Stimulated activated naive CD8-positive, alpha-beta T cell treated with anti-CD3 and anti-CD28 coated beads, Interleukin-15, amount 100 ng/mL, for 72 hours (primary cell): ENCODE data around the gene MYMK.

Source experiments
- ATAC-seq: fragments of 150-1000 bp; cut with Tn5 transposase; 2 replicates; pipeline ENCODE4 v1.10.0; 2021; ENCODE audit warnings: mild to moderate bottlenecking, moderate library complexity
- DNase-seq, 2 donors: peaks; one replicate each; pipeline ENCODE4 v3.0.0; 2021 to 2022
- H3K27ac Mint-ChIP-seq, 2 donors: one replicate each; pipeline ENCODE4 v1.8.0; 2022; ENCODE audit warnings: mild to moderate bottlenecking in 2 of 2, mixed read lengths in 2 of 2, moderate library complexity in 2 of 2
- H3K27me3 Mint-ChIP-seq: one replicate; pipeline ENCODE4 v1.8.0; 2022; ENCODE audit warnings: mixed read lengths
- H3K4me1 Mint-ChIP-seq: one replicate; pipeline ENCODE4 v1.8.0; 2022; ENCODE audit warnings: mild to moderate bottlenecking, mixed read lengths
- H3K4me3 Mint-ChIP-seq, 2 donors: one replicate each; pipeline ENCODE4 v1.8.0; 2022; ENCODE audit warnings: mild to moderate bottlenecking in 2 of 2, mixed read lengths in 2 of 2, moderate library complexity in 1 of 2
- H3K9me3 Mint-ChIP-seq, 2 donors: one replicate each; pipeline ENCODE4 v1.8.0; 2022; ENCODE audit warnings: mixed read lengths in 2 of 2

The MYMK gene

DNA sequence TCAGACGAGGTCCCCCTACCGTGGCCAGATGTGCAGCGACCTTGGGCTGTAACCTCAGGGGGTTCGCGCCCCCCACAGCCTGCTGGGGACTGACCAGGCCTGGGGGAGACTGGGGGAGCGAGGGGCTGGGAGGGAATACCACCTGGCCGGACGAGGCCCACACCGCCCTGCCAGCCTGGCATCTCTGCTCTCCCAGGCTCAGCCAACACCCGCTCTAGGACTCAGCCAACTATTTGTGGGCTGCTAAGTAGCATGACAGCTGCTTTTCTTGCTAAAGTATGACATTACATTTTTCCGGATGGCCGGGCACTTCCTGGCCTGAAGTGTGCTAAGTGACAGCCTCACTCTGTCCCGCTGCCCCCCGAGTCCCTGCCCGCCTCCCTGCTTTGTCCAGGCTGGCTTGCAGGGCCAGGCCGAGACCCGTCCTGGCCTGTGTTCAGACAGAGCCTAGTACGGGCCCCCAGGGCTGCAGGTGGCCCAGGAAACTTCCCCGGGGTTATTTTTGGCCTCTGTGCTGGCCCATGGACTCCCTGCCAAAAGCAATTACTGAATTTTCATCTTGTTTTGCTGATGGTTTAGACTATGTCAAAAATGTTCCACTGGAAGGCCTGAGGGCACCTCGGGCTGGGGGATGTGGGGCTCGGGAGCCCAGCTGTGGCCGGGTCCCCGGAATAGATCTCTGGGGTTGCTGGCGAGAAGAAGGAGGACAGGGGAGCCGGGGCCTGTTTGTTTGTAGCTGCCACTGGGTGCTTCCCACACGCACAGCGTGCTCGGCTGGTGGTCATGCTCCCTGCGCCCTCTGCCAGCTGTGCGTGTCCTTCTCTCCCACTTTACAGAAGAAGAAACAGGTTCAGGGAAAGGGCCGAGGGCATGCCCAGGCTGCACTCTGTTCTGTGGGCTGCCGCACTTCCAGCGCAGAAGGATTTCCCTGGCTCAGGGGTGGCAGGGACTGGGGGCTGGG, 32.4 kb downstream of the MYMK start:
- Mint-ChIP-seq H3K9me3 (no peaks in the 10 kb centered on the region), H3K4me3 (no peak overlapping the region), H3K27ac (no peak overlapping the region), H3K27me3 (no peaks in the 10 kb centered on the region), H3K4me1 (no peaks in the 10 kb centered on the region)
- no peak for ATAC-seq
- DNase-seq = no peak

DNA sequence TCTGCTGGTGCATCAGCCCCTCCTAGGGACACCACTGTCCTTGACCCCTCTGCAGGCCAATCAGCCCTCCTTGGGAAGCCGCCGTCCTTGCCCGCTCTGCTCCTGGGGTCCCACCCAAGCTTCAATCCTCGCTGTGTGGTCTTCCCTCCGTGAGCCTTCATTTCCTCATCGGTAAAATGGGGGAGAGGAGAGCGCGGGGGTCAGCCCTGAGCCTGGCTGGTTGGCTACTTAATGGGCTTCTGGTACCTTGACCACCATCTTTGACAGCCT, 33.2 kb downstream of the MYMK start:
- ATAC-seq (no peak), DNase-seq (no peak)
- Mint-ChIP-seq H3K27ac (no peak overlapping the region), H3K4me1 (no peaks in the 10 kb centered on the region), H3K4me3 (no peak overlapping the region), H3K9me3 (no peaks in the 10 kb centered on the region), H3K27me3 (no peaks in the 10 kb centered on the region)

GRCh38 chr9:133490865-133491655, 33.7 kb downstream of the MYMK start:
- H3K4me1 Mint-ChIP-seq = peaks cover 3% of the 10 kb centered on the region
- DNase-seq = no peak
- H3K27me3 Mint-ChIP-seq = no peaks in the 10 kb centered on the region
- H3K9me3 Mint-ChIP-seq = no peaks in the 10 kb centered on the region
- no peak overlapping the region for H3K27ac Mint-ChIP-seq
- no peak overlapping the region for H3K4me3 Mint-ChIP-seq
- ATAC-seq = no peak

DNA sequence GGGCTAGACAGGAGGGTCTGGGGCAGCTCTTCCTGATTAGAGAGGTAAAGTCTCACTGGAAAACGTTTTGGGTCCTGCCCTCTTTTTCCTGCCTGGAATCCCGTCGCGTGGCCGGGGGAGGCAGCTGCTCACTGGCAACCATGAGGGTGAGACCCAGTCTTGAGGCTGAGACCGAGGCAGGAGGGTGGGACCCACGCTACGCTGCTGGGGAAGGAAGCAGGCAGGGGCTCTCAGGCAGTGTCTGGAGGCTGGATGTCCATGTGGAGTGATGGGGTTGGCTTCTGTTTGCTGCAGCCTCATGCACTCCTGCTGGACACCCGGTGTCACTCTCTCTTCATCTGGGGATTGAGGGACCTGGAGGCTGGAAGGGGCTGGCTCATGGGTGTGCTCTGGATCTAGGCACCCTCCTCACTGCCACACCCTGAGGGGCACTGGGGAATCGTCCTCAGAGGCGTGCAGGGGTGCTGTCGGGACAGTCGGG, 34.5 kb downstream of the MYMK start:
- Mint-ChIP-seq H3K9me3 (no peaks in the 10 kb centered on the region), H3K4me3 (no peak overlapping the region), H3K27ac (no peak overlapping the region), H3K27me3 (no peaks in the 10 kb centered on the region), H3K4me1 (peaks cover 8% of the 10 kb centered on the region)
- no peak for ATAC-seq
- DNase-seq = no peak

DNA sequence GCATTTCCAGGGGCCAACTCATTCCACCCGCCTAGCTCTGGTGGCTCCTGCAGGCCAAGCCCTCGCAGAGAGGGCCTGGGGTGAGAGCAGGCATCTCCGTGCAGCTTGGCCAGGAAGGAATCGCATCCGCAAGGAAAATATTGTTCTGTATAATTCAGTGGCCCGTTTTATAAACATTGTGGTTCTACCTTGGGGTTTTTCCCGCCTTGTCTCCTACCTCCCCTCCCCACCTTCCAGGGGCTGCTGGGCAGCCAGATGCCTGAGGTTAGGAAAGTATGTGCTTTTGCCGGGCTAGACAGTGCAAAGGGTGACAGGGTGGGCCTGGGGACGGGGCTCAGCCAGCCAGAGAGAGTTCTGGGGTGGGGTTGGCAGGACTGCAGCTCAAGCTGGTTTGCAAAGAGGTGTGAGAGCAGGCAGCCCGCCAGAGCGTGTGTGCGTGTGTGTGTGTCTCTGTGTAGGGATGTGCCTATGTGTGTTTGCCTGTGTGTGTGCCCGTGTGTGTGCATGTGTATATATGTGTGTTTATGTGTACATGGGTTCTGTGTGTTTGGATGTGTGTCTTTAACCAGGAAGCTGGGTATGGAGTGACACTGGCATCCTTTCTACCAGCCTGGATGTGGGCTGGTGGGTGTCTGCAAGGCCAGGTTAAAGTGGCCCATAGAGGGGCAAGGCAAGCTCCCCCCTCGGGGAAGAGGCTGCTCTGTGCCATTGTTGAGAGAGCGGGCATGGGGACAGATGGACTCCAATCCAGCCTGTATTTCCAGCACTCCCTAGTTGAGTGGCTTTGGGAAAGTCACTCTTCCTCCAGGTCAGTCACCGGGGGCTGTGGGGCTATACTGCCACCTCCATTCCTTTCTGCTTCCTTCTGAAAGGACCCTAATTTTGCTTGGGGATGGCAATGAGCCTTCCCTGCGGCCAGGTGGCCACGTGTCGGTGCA, 35.2 kb downstream of the MYMK start:
- no peaks in the 10 kb centered on the region for H3K27me3 Mint-ChIP-seq
- H3K27ac Mint-ChIP-seq = peak overlapping the region in 1 of 2 donors; percentile 89
- no peak overlapping the region for H3K4me3 Mint-ChIP-seq
- DNase-seq (no peak), ATAC-seq (no peak)
- peaks cover 8% of the 10 kb centered on the region for H3K4me1 Mint-ChIP-seq
- H3K9me3 Mint-ChIP-seq = no peaks in the 10 kb centered on the region

DNA sequence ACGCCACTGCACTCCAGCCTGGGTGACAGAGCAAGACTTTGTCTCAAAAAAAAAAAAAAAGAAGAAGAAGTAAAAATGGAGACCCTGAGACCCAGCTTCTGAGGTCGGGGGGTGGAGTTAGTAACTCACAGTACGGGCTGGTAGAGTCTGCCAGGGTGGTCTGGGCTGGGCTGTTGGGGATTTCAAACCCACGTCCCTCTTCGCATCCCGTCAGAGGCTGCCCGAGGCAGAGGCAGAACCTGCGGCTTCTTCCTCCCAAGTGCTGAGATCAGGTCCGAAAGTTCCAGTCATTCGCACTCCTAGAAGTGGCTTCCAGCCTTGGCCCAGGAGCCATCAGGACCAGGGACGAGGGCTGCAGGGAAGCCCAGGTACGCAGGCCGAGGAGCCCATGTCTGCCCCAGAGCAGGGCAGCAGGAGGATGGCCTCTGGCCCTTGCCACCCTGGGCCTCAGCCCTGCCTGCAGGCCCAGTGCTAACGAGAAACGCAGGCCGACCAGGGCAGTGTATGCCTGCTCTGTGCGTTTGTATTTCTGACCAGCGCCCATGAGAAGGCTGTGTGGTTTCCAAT, 36.0 kb downstream of the MYMK start:
- Mint-ChIP-seq H3K27me3 (no peaks in the 10 kb centered on the region), H3K4me1 (peaks cover 8% of the 10 kb centered on the region), H3K27ac (no peak overlapping the region), H3K9me3 (no peaks in the 10 kb centered on the region), H3K4me3 (no peak overlapping the region)
- ATAC-seq (no peak), DNase-seq (no peak)

DNA sequence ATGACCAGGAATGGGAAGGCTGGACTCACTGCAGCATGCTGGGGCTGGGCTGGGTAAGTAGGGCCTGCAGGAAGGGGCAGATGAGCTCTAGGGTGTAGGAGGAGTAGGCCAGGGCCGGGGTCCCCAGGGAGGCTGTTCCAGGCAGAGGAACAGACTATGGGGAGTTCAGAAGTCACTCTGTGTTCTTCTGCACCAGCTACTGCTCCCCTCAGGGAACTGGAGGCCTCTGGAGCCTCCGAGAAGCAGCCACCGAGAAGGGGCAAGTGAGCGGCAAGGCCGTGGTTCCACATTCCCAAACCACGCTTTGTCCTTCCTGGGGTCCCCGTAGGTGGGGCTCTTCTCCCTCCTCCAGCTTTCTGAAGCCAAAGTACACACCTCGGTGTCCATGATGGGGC, 37.4 kb downstream of the MYMK start:
- peaks cover 8% of the 10 kb centered on the region for H3K4me1 Mint-ChIP-seq
- no peak for ATAC-seq

GRCh38 chr9:133485531-133486260, 39.1 kb downstream of the MYMK start:
- Mint-ChIP-seq H3K27ac (peak overlapping the region in 1 of 2 donors; percentile 65), H3K27me3 (no peaks in the 10 kb centered on the region), H3K9me3 (no peaks in the 10 kb centered on the region), H3K4me3 (peak overlapping the region; percentile 55 to 81), H3K4me1 (peaks cover 8% of the 10 kb centered on the region)
- ATAC-seq = peak; percentile 71
- DNase-seq = peak in 1 of 2 donors; percentile 36

More for the DNA sequence above, 37.4 kb downstream of the MYMK start:
- no peak for DNase-seq
- no peak overlapping the region for H3K4me3 Mint-ChIP-seq
- no peak overlapping the region for H3K27ac Mint-ChIP-seq
- H3K27me3 Mint-ChIP-seq = no peaks in the 10 kb centered on the region
- H3K9me3 Mint-ChIP-seq = no peaks in the 10 kb centered on the region

DNA sequence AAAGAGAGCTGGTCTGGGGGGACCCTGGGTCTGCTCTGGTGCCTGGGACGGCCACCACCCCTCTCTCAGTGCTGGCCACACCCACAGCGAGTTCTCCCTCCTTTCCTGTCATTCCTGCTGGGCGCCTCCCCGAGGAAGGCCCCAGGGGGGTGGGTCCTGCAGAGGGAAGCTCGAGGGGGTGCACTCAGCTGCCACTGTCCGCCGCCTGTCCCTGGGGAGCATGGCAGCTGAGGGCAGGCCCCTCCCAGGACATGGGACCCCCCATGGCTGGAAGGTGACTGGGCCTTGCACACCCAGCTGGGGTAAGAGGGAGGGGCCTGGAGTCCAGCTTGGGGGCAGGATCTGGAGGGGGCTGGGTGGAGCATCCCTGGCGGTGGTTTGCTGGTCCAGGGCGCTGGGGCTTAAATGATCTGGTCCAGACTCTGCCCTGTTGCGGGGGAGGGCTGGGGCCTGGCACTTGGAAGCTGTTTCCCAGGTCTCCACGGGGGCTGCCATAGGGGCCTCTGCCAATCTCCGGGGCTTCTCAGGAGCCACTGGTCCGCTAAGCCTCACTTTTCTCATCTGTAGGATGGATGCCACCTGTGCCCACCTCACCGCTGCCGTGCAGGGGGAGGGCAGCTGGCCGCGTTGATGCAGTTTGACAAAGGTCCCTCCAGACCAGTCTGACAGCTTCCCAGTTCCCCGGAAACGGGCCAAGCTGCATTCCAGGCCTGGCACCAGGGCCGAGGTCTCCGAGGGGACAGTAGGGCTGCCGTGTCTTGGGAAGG, 39.9 kb downstream of the MYMK start:
- Mint-ChIP-seq H3K4me3 (no peak overlapping the region), H3K27me3 (no peaks in the 10 kb centered on the region), H3K4me1 (peaks cover 12% of the 10 kb centered on the region), H3K9me3 (no peaks in the 10 kb centered on the region), H3K27ac (no peak overlapping the region)
- DNase-seq (no peak), ATAC-seq (no peak)

DNA sequence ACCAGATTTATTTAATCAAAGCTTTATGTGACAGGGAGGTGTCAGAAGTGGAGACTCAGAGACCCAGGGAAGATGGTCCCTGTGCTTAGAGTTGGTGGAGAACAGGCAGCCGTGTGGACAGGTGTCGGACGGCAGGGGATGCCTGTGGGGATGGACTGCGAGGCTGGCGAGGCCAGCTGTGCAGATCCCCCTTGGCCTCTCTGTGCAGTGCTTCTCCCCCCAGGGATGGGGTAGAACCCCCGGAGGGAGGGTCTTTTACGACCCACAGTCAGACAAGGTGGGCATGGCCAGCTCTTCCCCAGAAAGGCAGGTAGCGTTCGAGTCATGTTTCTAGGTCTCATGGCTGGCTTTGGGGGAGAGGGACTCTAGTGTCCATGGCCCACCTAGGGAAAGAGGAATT, 41.1 kb downstream of the MYMK start:
- DNase-seq = no peak
- Mint-ChIP-seq H3K9me3 (no peaks in the 10 kb centered on the region), H3K4me1 (peaks cover 21% of the 10 kb centered on the region), H3K27me3 (no peaks in the 10 kb centered on the region), H3K4me3 (no peak overlapping the region), H3K27ac (no peak overlapping the region)
- ATAC-seq = no peak

DNA sequence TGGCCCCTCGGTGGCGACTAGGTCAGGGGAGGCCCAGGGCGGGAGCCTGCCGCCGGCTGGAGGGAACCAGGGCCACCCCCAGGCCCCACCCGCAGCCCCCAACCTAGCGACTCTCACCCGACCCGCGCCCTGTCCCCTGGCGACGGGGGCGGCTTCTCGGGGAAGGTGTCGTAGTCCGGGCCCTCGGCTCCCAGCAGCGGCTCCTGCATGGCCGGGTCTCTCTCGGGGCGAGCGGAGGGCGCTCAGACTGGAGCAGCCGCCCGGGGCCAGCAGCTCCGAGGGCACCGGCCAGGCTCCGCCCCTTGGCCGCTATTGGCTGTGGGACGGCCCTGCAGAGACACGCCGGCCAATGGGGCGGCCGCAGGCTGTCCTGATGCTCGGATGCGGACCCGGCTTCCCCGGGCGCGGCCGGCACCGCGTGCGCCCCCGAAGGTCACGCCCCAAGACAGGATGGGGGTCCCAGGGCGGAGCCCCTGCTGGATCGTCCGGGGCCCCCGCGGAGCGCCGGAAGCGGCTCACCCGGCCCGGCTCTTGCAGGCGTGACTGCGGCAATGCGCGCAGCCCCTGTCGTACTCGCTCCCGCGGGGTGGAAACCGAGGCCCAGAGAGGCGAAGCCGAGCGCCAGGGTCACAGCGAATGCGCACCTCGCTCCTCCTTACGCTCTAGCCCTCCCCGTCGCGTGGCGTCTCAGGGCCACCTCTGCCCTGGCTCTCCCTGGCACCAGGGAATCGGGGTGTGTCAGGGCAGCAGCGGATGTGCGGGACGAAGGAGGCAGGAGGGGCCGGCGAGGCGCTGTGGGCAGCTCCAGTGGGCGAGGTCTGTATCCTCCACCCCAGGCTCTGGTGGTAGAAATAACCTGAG, 45.7 kb downstream of the MYMK start, which contains the start of gene SLC2A6:
SLC2A6 (minus strand) TSS at position 249 of the 861 bp plus-strand sequence; CDS start at position 209, 40 bp downstream.
- H3K9me3 Mint-ChIP-seq = no peaks in the 10 kb centered on the region
- peak; percentile 85 to 87 for DNase-seq
- peak; percentile 98 for ATAC-seq

DNA sequence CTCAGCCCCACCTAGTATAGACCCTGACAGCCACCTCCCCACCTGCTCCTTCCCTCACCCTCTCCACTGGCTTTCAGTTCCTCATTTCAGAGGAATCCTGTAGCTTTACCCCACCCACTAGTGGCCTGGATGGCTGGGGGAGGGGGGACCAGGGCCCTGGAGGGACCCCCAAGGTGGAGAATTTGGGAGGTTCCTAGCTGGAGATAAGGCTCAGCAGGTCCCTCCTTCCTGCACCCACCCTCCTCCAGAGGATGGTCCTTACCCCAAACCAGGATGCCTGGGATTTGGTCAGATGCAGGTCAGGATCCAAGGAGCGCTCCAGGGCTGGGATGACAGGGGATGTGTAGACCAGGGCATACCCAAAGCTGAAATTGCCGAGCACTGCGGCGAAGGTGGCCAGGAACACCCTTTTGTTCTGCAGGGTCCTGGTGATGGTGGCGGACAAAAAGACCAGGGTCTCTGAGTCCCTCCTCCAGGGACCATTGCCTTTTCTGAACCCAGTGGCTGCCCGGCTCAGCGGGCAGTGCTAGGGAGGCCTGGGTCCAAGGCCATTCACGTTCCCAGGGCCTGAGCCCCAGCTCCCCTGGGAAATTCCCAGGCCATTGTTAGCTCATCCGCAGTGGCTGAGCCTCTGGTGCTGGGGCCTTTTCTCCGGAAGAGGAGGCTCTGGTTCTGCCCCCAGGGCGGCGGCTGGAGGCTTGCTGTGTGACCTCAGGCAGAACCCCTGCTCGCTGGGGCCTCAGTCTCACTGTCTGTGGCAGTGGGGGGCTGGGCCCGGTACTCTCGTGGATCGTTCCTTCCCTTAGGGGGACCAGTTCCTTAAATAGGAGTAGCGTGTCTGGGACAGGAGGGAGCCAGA, 46.5 kb downstream of the MYMK start:
- Mint-ChIP-seq H3K4me3 (peak overlapping the region; percentile 83 to 92), H3K9me3 (no peaks in the 10 kb centered on the region), H3K27ac (peak overlapping the region in 1 of 2 donors; percentile 82), H3K4me1 (peaks cover 32% of the 10 kb centered on the region), H3K27me3 (no peaks in the 10 kb centered on the region)
- DNase-seq = peak in 1 of 2 donors; percentile 30
- ATAC-seq = peak; percentile 37

More for the DNA sequence above, 45.7 kb downstream of the MYMK start, which contains the start of gene SLC2A6:
- Mint-ChIP-seq H3K4me1 (peaks cover 32% of the 10 kb centered on the region), H3K4me3 (peak within 1 kb of the TSS; percentile 85 to 92), H3K27ac (peak within 1 kb of the TSS; percentile 82 to 85), H3K27me3 (no peaks in the 10 kb centered on the region)
